ENCODE data around the gene SERPINB7. TPM values are rescaled to one million over a fixed set of nuclear protein-coding genes. Genes with fewer than 3 reads are reported as not detected.

Gene SERPINB7
- total RNA-seq (2021) = not detected in 2 replicates
- long read RNA-seq = 0 reads

- Histone ChIP-seq H3K4me2 (ENCODE audit: insufficient read depth, insufficient read length, low read length) (no peak within 1 kb of the TSS), H4K8ac (replicated peaks; ENCODE audit: insufficient read length, low read depth, low read length) (no peak within 1 kb of the TSS), H2BK120ac (ENCODE audit: low read depth, low read length, poor library complexity, severe bottlenecking) (no peak within 1 kb of the TSS), H3K14ac (ENCODE audit: insufficient read depth, low read length) (no peak within 1 kb of the TSS), H3K79me1 (ENCODE audit: insufficient read depth, low read depth, low read length, poor library complexity, severe bottlenecking) (no peaks in the 10 kb centered on the region), H4K91ac (ENCODE audit: insufficient read length, low read depth, low read length) (no peak within 1 kb of the TSS), H2BK12ac (ENCODE audit: insufficient read length, low read depth, low read length) (no peak within 1 kb of the TSS), H2AK5ac (ENCODE audit: insufficient read length, low read length) (no peak within 1 kb of the TSS), H2BK15ac (ENCODE audit: low read depth, low read length) (no peak within 1 kb of the TSS), H3K23me2 (ENCODE audit: insufficient read length, low read depth, low read length, poor library complexity, severe bottlenecking) (no peaks in the 10 kb centered on the region), H4K5ac (ENCODE audit: insufficient read length, low read depth, low read length) (no peak within 1 kb of the TSS), H4K20me1 (ENCODE audit: control insufficient read depth, insufficient read depth, insufficient read length) (no peaks in the 10 kb centered on the region), H3K9ac (ENCODE audit: extremely low read depth, insufficient read length, low read length) (no peak within 1 kb of the TSS), H3K18ac (ENCODE audit: insufficient read length, low read depth, low read length) (no peak within 1 kb of the TSS), H3T11ph (ENCODE audit: low read length) (no peak within 1 kb of the TSS), H3K79me2 (ENCODE audit: insufficient read depth, low read length) (no peaks in the 10 kb centered on the region), H3K4me1 (ENCODE audit: insufficient read depth, low read length) (no peaks in the 10 kb centered on the region), H3K9me3 (ENCODE audit: control insufficient read depth, low read depth, low read length) (no peaks in the 10 kb centered on the region), H3K56ac (ENCODE audit: insufficient read length, low read depth, low read length) (no peak within 1 kb of the TSS), H3K23ac (ENCODE audit: insufficient read length, low read depth, low read length) (no peak within 1 kb of the TSS), H3K27me3 (ENCODE audit: insufficient read depth, low read length) (no peaks in the 10 kb centered on the region), H3K27ac (ENCODE audit: insufficient read length, low read depth, low read length) (no peak within 1 kb of the TSS), H2AFZ (ENCODE audit: low read length) (no peak within 1 kb of the TSS), H2BK5ac (ENCODE audit: insufficient read length, low read length) (no peak within 1 kb of the TSS), H2BK20ac (ENCODE audit: low read depth, low read length, poor library complexity, severe bottlenecking) (no peak within 1 kb of the TSS), H3K4ac (ENCODE audit: low read depth, low read length) (no peak within 1 kb of the TSS)
- no CpG with 5 or more reads among the region's 2 CpGs for WGBS (ENCODE audit: extremely low coverage, insufficient read length, low lambda C conversion rate)
- Mint-ChIP-seq H3K27ac (no peak within 1 kb of the TSS), H3K4me1 (peaks cover 0 to 7% of the 10 kb centered on the region in 2 experiments; a peak in 2 of 4 replicates), H3K27me3 (ENCODE audit: low read depth) (no peaks in the 10 kb centered on the region), H3K36me3 (ENCODE audit: insufficient read depth in 1 of 3, low read depth in 3 of 3) (no peaks in the 10 kb centered on the region), H3K9me3 (no peaks in the 10 kb centered on the region), H3K4me3 (no peak within 1 kb of the TSS)
- DNase-seq = no peak
- TF ChIP-seq CTCF (conservative IDR thresholded peaks at IDR 0.05) = no peak
Measured at GRCh38 chr18:63775166-63775730, at the start of gene SERPINB7. TSS of gene SERPINB7 (plus strand) at chr18:63775418. CDS start at chr18:63782373, 6,955 bp downstream.

Measured in H9 (cell line).